Measurements from ENCODE around the gene SMIM1.

Gene SMIM1

DNA sequence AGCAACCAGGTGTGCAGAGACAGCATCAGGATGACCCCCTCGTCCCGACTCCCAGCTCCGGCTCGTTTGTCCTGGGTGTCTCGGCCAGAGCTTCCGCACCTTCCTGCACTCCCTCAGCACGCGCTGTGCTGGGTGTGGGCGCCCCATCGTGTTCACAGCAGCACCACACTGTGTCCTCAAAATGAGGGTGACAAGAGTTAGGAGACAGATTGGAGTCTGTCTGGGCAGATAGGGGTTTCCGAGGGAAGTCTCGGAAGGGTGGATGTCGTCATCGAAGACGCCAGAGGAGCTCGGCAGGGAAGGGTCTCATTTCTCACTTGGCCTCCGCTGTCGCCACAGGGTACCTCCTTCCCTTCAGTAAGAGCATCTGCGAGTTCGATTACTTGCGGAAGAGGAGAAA, 16.2 kb upstream of the SMIM1 start:
- no peak for DNase-seq (ENCODE audit: low read depth)

DNA sequence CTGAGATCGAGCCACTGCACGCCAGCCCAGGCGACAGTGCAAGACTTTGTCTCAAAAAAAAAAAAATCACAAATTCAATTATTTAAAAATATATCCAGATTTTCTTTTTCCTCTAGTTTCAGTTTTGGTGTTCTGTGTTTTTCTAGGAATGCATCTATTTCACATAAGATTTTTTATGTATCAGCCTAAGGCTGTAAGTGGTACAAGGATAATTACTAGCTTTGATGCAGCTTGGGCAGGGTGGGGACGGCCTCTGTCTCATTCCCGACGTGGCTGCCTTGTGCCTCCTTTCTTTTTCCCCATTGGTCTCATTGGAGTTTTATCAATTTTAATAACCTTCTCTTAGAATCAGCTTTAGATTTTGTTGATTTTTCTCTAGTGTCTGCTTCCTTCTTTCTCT, 13.4 kb upstream of the SMIM1 start:
- no peak for DNase-seq (ENCODE audit: low read depth)

DNA sequence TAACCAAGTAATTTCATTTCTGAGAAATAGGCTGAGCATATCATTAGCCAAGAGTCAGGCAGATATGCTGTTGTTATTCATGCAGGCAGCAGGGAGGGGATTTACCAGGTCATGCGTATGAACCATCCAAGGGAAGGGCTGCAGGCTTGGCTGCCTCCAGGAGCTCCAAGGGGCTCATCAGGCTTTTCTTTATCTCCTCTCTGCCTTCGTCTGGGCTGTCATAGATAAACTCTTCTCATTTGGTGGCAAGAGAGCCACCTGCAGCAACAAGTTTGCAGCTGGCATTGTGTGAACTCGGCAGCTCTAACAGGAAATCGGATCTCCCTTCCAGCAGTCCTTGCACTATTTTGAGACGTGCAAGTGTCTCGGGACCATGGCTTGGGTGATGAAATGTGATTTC, 12.8 kb upstream of the SMIM1 start:
- DNase-seq (ENCODE audit: low read depth) = no peak

DNA sequence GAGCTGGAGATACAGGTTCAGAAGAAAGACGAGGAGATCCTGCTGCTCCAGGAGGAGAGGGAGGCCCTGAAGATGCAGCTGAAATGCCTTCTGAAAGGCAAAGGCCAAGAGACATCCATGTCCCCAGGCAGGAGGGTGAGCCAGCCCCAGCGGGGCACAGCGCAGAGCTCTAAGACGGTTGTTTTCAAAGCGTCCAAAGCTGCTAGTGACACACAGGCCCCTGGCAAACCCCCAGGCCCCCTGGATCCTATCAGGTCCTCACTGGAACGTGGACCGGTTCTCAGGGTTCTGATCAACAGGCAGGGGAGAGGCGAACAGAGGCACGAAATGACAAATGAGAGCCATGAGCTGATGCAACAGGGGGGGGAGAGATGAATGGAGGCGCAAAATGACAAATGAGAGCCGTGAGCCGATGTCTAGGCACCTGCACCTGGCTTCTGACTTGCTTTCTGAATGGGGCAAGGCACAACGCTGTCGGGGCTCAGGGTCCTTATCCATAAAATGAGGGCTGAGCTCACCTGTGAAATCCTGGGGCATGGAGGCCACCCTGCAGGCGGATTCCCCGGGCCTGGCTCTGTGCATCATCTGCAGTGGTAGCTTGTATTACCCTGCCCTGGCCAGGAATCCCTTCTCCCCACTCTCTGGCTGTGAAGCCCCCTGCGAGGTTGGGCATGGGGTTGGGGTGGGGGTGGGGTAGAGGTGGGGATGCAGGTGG, 11.1 kb upstream of the SMIM1 start:
- no peak for DNase-seq (ENCODE audit: low read depth)

DNA sequence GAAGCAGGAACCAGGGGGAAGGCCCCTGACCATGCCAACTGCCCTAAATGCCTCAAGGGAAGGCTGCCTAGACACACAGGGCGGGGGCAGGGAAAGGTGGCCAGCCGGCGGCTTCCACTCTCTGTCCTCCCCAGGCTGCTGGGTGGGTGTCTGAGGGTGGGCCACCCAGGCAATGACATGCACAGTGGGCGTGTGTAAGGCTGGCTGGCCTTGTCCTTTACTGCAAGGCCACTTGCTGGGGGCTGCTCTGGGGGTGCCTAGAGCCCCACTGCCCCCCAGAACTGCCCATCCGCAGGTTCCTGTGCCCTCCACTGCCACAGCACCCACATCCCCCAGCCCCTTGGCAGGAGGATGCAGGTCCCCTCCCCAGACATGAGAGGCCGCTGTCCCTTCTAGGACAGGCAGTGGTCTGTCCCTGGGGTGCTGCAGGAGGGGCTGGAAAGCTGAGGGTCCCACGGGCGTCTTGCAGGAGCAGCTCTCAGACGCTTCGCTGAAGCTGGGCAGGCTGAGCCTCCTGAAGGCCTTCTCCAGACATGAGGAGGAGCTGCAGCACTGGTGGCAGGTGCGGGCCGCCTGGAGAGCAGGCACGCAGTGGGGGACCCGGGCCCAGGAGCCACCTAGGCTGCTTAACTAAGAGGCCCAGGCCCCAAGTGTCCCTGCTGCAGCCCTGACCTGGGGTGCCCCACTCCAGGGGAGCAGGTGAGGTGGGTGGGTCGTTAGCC, 10.2 kb upstream of the SMIM1 start:
- DNase-seq (ENCODE audit: low read depth) = no peak

DNA sequence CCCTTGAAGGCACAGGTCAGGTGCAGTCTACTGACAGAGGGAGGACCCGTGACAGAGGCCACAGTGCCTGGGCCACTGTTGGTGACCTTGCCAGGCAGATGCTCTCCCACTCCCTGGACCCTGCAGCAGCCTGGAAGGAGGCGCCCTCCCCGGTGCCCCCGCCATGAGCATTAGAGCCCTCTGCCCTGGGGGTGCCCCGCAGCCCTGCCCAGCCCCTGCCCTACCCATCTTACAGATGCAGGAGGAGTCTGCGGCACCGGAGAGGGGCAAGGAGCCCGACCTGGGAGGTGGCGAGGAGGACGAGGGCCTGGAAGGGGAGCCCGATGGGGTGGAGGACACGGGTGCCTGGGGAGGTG, 9.7 kb upstream of the SMIM1 start:
- no peak for DNase-seq (ENCODE audit: low read depth)

DNA sequence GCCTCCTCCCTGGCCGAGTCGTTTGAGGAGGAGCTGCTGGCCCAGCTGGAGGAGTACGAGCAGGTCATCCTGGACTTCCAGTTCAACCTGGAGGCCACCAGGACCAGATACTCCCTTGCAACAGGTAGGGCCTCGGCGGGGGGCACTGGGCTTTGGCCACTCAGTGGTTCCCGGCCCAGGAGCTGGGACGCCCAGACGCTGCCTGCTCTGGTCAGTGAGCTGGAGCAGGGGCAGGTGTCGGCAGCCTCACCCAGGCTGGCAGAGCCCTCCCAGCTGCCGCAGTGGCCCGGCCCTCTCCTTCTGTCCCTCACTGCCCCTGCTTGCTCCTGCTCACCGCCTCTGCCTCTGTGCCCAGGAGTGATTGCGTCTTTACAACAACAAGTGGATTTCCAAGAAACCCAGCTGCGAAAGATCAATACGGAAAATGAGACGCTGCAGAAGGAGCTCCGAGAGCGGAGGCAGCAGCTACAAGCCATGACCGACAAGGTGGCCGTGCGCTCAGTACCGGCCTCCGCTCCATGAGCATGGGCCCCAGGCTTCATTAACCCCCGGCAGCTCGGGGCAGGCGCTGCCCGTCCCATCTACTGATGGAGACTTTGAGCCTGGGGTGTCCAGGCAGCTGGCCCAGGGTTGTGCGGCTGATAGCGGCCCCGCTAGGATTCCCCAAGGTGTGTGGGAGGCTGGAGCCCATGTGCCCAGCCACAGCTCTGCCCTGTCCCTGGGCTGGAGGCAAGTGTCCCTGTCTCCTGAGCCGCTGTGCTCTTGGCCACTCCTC, 9.0 kb upstream of the SMIM1 start:
- no peak for DNase-seq (ENCODE audit: low read depth)

DNA sequence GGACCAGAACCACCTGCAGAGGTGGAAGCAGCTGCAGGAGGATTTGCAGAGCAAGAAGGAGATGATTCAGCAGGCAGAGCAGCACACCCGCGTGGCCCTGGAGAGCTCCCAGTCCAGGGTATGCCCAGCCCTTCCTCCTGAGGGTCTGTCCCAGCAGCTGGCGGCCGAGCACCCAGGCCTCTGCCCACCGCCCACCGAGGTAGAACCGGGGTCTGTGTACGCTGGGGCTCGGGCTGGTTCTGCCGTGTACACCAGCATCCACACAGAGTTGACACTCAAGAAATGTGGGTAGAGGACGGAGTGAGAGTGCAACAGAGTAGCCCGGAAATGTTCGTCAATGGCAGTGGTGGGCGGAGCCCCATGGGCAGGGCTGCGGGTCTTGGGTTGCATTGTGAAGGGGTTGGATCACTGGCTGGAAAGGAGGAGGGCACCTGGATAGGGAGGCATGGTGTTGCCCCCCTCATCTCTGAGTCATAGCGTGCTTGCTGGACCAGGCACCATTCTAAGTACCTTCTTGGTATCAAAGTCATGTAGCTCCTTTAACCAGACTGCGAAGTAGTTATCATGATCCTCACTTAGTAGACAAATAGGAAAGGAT, 5.1 kb upstream of the SMIM1 start:
- DNase-seq (ENCODE audit: low read depth) = no peak

DNA sequence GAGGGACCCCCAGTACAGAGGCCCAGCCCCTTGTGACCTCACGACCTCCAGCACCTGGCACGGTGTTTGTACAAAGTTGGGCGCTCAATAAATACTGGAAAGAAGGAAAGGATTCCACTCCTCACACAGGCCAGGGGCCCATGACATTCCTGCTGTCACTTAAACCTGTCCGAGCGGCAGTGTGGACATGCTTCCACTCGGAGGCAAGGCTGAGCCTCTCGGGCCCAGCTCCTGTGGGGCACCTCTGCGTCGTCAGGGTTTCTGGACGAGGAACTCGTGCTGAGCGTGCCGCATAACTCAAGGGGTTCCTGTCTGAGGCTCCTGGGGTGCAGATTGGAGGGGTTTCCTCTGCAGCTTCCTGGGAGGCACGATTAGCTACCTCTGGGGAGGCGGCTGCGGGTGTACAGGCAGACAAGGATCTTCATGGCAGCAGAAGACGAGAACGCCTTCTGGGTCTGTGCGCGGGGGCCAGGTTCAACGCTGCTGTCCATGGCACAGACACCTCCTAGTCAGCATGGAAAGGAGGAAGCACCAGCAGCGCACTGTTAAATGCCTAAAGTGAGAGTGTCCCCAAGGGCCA, 3.6 kb upstream of the SMIM1 start:
- DNase-seq (ENCODE audit: low read depth) = no peak

DNA sequence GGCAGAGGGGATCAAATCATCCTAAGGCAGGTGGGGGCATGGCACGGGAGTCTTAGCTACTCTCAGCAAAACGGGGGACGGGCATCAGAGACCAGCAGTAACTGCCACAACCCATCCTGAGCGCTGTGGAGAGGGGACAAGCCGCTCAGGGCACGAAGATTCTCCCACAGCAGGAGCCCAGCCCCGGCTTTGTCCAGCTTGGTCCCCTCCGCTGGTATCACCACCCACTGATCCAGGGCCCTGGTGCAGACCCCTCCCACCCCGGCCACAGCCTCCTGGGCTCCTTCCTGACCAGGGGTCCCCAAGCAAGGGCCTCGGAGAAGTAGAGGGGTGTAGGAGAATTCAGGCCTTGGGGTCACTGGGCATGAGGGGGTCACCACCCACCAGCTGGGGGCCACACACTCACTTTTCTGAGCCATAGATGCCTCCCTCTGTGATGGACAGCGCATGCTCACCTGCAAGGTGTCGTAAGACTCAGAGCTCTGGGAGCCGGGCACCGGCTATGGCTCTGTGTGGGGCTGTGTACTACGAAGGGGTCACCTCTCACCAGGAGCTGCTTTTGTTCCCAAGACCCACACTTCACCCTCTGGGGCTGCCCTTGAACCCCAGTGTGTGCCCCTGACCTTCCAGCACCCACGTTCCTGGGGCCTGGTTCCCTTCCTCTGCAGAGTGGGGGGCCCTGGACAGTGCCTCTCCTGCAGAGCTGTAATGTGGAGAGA, 2.3 kb upstream of the SMIM1 start:
- no peak for DNase-seq (ENCODE audit: low read depth)

DNA sequence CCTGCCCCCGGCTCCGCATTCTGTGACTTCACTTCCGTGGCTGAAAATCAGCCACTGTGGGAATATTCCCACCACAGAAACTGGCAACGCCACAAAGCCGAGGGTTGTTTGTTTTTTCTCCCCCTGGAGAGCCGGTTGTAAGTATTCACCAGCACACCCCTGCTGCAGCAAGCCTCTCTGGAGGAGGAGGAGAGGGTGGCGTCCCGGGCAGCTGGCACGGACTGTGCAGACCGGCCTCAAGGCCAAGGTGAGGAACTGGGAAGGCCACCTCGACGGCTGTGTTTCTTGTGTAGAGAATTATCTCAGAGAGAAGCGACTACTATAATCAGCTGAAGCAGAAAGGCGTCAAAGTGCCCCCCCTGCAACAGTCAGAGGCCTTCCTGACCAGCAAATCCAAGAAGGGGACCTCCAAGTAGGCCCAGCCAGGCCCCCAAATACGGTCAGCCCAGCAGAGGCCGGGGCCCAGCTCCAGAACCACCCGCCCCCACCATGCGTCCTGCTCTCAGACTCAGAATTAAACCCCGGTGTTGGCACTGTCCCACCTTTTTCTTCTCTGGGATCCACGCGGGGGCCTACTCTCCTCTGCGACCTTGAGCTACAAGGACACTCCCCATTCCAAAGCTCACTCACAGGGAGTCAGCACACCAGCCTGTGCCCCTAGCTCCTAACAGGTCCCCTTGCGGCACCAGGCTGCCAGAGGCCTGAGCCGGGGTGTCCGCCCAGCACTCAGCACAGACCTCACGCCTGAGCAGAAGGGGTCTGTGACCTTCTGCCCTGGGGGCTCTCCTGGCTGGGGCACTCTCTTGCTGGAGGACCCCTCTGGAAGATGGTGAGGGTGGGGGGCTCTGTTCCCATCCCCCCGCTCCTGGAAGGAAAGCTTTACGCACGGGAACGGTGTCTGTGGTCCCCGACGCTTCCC, 1.2 kb upstream of the SMIM1 start:
- no peak for DNase-seq (ENCODE audit: low read depth)

DNA sequence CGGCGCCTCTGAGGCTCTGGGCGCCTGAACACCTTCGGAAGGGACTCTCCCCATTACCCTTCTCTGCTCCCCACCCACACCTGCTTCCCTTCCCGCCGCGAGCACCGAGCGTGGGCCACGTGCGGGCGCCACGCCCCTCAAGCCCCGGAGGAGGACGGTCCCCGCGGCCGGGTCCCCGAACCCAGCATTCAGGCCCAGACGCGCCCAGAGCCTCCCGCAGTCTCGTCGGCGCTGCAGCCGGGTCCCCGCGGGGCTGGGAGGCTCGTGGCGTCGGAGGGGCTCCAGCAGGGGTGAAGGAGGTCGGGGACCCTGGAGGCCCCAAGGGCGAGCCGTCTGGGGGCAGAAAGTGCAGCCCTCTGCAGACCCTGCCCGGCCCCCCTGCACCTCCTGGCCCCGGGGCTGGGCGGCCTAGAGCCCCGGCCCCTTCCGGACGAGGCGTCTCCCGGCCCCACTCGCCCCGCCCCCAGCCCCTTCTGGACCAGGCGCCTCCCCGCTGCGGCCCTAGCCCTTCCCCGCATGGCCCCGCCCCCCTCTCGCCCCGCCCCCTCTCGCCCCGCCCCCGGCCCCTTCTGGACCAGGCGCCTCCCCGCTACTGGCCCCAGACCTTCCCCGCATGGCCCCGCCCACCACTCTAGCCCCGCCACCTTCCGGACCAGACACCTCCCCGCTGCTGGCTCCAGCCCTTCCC, 378 bp upstream of the SMIM1 start:
- DNase-seq (ENCODE audit: low read depth) = no peak

DNA sequence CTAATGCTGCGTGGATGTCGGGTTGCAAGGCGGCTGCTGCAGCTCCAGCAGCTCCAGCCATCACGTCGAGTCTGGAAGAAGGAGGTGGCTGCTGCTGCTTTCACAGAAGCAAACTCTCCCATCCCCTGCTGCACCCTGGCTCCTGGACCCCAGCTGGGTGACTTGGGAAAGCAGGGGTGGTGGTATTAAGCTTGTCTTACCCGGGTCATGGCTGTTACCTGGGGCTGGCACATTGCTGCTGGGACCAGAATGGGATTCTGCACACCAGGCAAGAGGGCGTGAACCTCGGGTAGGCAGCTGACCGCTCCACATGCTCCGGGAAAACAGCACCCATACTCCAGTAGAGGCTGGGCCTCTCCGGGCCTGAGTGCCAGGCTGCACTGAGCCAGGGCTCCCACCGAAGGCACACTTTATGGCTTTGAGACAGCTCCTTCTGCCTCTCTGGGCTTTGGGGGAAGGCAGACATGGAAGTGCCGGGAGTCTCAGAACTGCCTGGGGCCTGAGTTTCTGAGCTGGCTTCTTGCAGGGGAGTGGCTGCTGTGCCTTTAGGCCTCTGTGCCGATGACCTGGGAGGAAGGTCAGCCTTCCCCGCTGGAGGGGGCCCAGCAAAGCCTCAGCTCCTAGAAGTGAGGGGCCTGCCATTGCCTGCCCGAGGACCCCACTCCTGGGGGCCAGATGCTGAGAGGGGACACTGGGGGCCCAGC, 1.2 kb downstream of the SMIM1 start:
- no peak for DNase-seq (ENCODE audit: low read depth)

DNA sequence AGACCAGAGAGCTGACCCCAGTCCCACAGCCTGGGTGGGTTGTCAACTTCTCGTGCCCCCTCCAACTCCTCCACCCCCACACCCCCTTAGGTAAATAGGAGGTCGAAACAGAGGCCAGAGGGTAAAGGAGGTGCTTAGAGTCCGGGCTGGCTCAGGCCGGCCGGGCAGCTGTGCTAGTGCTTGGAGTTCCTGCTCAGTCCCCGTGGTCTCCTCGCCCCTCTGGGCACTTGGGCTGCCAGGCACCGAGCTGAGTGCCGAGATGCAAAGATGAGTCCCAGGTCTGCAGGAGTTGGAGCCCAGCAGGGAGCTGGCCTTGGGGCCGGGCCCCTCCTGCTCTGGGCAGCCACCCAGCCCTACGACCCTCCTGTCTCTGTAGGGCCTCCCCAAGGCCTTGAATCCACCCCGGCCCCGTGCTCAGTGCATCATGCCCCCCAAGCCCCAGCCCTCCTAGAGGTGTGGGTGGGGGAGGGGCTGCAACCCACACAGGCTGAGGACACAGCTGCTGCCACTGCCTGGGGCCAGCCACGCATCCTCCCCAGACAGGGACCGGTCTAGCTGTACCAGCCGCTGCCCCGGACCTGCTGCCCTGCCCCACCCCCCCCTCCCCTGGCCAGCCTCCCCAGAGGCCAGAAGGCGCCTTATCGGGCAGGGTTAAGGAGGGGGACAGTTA, 1.9 kb downstream of the SMIM1 start:
- DNase-seq (ENCODE audit: low read depth) = no peak

DNA sequence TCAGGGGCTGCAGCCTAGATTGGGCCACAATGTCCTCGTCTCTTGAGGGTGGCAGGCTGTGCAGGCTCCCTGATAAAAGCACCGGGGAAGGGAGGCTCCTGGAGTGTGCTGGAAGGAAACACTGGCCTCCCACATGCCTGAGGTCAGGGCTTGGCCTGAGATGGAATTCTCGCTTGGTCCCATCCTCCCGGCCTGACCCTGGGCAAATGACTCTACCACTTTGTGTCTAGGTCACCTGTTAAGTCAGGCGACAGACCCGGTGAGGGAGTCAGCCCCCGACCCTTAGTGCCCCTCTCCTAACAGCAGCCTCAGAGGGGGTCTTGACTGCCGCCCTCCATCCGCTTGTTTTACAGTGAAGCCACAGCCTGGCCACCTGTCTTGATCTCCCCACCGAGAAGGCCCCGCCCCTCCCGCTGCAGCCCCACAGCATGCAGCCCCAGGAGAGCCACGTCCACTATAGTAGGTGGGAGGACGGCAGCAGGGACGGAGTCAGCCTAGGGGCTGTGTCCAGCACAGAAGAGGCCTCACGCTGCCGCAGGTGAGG, 2.5 kb downstream of the SMIM1 start:
- DNase-seq (ENCODE audit: low read depth) = no peak

DNA sequence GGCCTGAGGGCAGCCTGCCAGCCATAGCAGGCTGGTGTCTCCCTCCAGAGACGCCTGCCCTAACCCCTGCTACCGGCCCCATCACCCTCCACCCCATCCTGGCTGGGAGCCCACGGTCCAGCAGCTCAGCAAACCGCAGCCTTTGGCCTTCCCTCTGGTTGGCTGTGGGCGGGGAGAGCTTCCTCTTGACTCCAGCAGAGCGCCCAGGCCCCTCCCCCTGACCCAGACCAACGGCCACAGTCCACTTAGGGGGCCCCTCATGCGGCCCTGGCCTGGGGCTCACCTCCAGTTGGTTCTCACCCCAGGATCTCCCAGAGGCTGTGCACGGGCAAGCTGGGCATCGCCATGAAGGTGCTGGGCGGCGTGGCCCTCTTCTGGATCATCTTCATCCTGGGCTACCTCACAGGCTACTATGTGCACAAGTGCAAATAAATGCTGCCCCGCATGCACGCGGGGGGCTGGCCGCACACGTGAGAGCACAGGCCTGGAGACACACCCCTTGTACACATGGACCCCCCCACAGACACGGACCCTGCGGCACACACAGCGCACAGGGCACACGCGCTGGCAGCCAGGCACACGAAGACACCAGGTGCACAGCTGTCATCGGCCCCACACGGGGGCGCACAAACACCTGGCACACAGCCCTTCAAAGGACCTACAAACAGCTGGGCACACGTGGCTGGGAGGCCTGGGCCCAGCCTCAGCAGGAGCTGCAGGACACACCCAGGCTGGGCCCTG, 3.1 kb downstream of the SMIM1 start:
- DNase-seq (ENCODE audit: low read depth) = no peak

DNA sequence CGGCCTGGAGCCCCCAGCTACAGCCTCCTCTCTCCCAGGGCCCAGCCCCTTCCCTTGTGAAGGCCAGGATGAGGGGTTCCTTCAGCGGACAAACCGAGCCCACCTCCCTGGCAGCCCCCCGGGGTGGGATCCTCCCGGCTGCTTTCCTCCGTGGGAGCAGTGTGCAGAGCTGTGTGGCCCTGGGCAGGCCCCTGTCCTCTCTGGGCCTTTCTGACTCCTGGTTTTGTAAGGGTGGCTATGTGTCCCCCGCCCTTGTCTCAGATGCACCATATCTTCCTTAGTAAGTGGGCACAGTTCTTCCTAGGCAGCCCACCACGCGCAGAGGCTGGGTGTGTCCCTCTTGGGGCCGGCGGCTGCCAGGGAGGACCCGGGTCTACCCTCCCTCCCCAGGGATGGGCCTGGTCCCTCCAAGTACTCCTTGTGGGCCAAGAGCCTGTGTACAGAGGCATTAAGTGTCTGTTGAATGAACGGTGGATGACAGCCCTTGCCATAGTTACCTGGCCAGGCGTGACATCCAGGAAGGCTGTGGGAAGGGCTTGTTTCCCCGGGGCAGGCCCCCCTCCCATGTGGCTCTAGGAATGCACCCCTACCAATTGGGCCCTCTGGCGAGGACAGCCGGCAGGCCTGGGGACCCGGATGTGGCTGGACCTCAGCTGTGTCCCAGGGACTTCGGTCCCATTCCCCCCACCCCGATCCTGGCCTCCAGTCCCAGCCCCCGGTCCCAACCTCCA, 3.8 kb downstream of the SMIM1 start:
- no peak for DNase-seq (ENCODE audit: low read depth)

All from non-pigmented ciliary epithelial cell (primary cell).